K562 (cell line): ENCODE data around the gene KIF17. TPM values are rescaled to one million over a fixed set of nuclear protein-coding genes. Genes with fewer than 3 reads are reported as not detected.
A peak's percentile ranks its signal among the peaks of the same experiment; 100 is the strongest.

Experiments
- ATF6 ChIP-seq: sonication (generic); formaldehyde crosslinking; IDR thresholded peaks from 2 replicates; pipeline ENCODE4 v1.4.0; 2020; ENCODE audit warnings: mild to moderate bottlenecking, missing genetic modification reagents
- ATF7 ChIP-seq: fragments of 450-650 bp; IDR thresholded peaks from 2 replicates; pipeline ENCODE4 v1.7.1; 2014; ENCODE audit warnings: mild to moderate bottlenecking, moderate library complexity
- CTCF ChIP-seq, 3 experiments: IDR thresholded peaks in 2 of 3; conservative IDR thresholded peaks in 1 of 3; 2 replicates each; pipeline ENCODE4 v1.5.1; 2011 to 2012; ENCODE audit warnings: low read length in 3 of 3, mild to moderate bottlenecking in 3 of 3, control low read depth in 2 of 3, improper control_type of control experiment in 1 of 3, inconsistent platforms in 1 of 3, low read depth in 1 of 3, mixed read lengths in 1 of 3, moderate library complexity in 1 of 3; ENCODE audit not compliant: insufficient read depth in 2 of 3
- ETV5 ChIP-seq: sonication (generic); formaldehyde crosslinking; IDR thresholded peaks from 2 replicates; pipeline ENCODE4 v1.4.0; 2020; ENCODE audit warnings: low read depth, mild to moderate bottlenecking, missing genetic modification reagents
- GABPB2 ChIP-seq: fragments of 250-450 bp; sonication (Bioruptor Pico); conservative IDR thresholded peaks from 2 replicates; pipeline ENCODE4 v1.5.1; 2021; ENCODE audit warnings: mild to moderate bottlenecking
- HNRNPL ChIP-seq: fragments of 200-400 bp; formaldehyde crosslinking; IDR thresholded peaks from 2 replicates; pipeline ENCODE4 v1.6.1; 2017; ENCODE audit warnings: low read depth, mild to moderate bottlenecking, low read length
- KLF13 ChIP-seq: fragments of 450-650 bp; IDR thresholded peaks from 2 replicates; pipeline ENCODE4 v1.6.1; 2016; ENCODE audit warnings: missing genetic modification characterization, low read depth, mild to moderate bottlenecking, missing compliant biosample characterization, moderate library complexity, borderline replicate concordance
- MAFG ChIP-seq: fragments of 450-650 bp; conservative IDR thresholded peaks from 2 replicates; pipeline ENCODE4 v1.6.1; 2016; ENCODE audit warnings: missing genetic modification characterization, missing compliant biosample characterization
- NFYB ChIP-seq: IDR thresholded peaks from 2 replicates; pipeline ENCODE4 v1.6.1; 2011; ENCODE audit warnings: mild to moderate bottlenecking, moderate library complexity; ENCODE audit not compliant: insufficient read length; ENCODE audit errors: extremely low read depth
- PML ChIP-seq: IDR thresholded peaks from 2 replicates; pipeline ENCODE4 v1.6.1; 2012; ENCODE audit warnings: low read length, inconsistent platforms
- SAP30 ChIP-seq: fragments of 200-600 bp; sonication (generic); IDR thresholded peaks from 2 replicates; pipeline ENCODE4 v1.6.1; 2012; ENCODE audit warnings: borderline replicate concordance, low read depth, mild to moderate bottlenecking, moderate library complexity, low read length, control low read depth, inconsistent platforms; ENCODE audit not compliant: insufficient read depth, poor library complexity, severe bottlenecking
- TAF1 ChIP-seq: IDR thresholded peaks from 2 replicates; pipeline ENCODE4 v1.6.1; 2011; ENCODE audit warnings: mild to moderate bottlenecking, low read length, moderate library complexity; ENCODE audit not compliant: insufficient read depth, control insufficient read depth, severe bottlenecking; ENCODE audit errors: extremely low read depth
- polyA plus RNA-seq, 8 experiments: library from polyadenylated mRNA; depleted of rRNA in 4 of 8; stranded (reverse) in 5 of 8; unstranded in 3 of 8; fragments of >200 nt; fragmentation: Nextera tagmentation in 2 of 8; fragmentation: Illumina TruSeq in 1 of 8; extraction: Ambion mirVana in 2 of 8; extraction: Trizol in 1 of 8; gene quantifications; 2 replicates each; pipeline versions ENCODE4 v1.2.1 to v1.2.3, GENCODE V29; 2011 to 2014; ENCODE audit warnings: inconsistent platforms in 1 of 8, missing spikeins in 1 of 8
- total RNA-seq, 7 experiments: library from RNA; depleted of rRNA in 6 of 7; stranded (reverse); fragments of >200 nt in 6 of 7; fragmentation: Illumina TruSeq in 2 of 7; extraction: Trizol in 2 of 7; gene quantifications; 2 replicates each; pipeline versions ENCODE4 v1.2.1 to v1.2.3, GENCODE V29; 2011 to 2021; ENCODE audit warnings: low replicate concordance in 1 of 7
- TF ChIP-seq, protein P1 (sequence below): sonication (generic); formaldehyde crosslinking; IDR thresholded peaks from 2 replicates; pipeline ENCODE4 v1.8.1; 2023; ENCODE audit warnings: mild to moderate bottlenecking, missing genetic modification reagents
- TF ChIP-seq, protein P2 (sequence below): fragments of 200-800 bp; sonication (Bioruptor generic); IDR thresholded peaks from 2 replicates; pipeline ENCODE4 v1.6.1; 2017; ENCODE audit warnings: missing genetic modification characterization, missing compliant biosample characterization

KIF17 gene
- total and polyA plus RNA-seq, 9 of the 15 experiments (the other 6 are each of a cell fraction or from before 2014, with no cell fraction given): 0.04 to 0.47 (median 0.18) TPM; not detected in 5

DNA sequence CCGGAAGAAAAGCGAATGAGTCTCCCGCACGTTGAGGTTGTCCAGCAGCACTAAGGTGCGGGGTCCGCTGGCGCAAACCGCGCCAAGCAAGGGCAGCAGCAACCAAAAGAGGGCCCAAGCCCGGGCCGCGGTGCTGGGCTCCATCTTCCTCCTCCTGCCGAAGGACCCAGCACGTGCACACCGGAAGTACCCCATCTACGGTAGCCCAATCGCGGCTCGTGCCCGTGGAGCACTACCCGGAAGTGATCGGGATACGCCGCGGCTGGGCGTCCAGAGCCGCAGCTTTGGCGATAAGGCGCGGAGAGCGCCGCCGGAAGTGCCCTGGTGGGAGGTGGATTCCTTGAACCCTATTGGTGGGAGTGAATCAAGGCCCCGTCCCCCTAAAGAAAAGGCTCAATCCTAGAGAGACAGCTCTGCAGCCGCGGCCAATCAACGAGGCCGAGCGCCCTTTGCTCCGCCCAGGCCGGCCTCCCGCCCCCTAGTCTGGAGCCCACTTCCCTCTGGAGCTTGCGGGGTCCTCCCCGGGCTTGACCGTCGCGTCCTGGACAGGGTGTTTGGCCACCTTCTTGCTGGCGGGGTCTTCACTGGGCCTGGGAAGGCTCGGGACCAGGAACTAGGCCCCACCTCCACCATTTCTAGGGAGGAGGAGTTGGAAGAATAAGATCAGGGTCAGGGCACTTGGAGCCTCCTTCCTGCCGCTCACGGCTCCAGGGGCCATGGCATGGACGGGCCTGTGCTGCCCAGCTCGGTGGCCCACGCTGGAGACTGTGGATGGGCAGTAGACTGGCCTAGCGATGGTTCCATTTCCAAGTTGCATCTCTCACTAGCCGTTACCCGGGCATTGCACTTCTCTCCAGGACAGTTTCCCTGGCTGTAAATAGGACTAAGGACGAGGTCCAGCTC is 56.3 kb downstream of the KIF17 start, which contains the start of gene DDOST (continued):
- TF ChIP-seq TAF1 (peak; percentile 74), ETV5 (CRISPR knock-in tag) (peak; percentile 92), MAFG (no peak), KLF13 (tag) (peak; percentile 59; the same call in 1 of the 2 replicates), HNRNPL (0 out of 2 replicates have a peak, but pooled peaks have one; percentile 23), CTCF (IDR thresholded peaks at IDR 0.05 in 2 of 3, conservative IDR thresholded peaks at IDR 0.05 in 1 of 3; ENCODE audit: insufficient read depth in 2 of 3, low read depth in 1 of 3, low read length in 3 of 3) (peak; percentile 67 to 77 (median 69)), NFYB (peak; percentile 95), ATF7 (peak; percentile 87), PML (peak; percentile 79), GABPB2 (CRISPR knock-in tag) (no peak), ATF6 (0 out of 2 replicates have a peak, but pooled peaks have one; percentile 38), SAP30 (peak; percentile 23)
- TF ChIP-seq, protein P1, sequence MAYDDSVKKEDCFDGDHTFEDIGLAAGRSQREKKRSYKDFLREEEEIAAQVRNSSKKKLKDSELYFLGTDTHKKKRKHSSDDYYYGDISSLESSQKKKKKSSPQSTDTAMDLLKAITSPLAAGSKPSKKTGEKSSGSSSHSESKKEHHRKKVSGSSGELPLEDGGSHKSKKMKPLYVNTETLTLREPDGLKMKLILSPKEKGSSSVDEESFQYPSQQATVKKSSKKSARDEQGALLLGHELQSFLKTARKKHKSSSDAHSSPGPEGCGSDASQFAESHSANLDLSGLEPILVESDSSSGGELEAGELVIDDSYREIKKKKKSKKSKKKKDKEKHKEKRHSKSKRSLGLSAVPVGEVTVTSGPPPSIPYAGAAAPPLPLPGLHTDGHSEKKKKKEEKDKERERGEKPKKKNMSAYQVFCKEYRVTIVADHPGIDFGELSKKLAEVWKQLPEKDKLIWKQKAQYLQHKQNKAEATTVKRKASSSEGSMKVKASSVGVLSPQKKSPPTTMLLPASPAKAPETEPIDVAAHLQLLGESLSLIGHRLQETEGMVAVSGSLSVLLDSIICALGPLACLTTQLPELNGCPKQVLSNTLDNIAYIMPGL (CRISPR knock-in tag): peak; percentile 73; the same call in 1 of the 2 replicates
- TF ChIP-seq, protein P2, sequence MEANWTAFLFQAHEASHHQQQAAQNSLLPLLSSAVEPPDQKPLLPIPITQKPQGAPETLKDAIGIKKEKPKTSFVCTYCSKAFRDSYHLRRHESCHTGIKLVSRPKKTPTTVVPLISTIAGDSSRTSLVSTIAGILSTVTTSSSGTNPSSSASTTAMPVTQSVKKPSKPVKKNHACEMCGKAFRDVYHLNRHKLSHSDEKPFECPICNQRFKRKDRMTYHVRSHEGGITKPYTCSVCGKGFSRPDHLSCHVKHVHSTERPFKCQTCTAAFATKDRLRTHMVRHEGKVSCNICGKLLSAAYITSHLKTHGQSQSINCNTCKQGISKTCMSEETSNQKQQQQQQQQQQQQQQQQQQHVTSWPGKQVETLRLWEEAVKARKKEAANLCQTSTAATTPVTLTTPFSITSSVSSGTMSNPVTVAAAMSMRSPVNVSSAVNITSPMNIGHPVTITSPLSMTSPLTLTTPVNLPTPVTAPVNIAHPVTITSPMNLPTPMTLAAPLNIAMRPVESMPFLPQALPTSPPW (CRISPR knock-in tag): peak; percentile 67
